Measurements from ENCODE around the gene GREB1.

Gene GREB1

DNA sequence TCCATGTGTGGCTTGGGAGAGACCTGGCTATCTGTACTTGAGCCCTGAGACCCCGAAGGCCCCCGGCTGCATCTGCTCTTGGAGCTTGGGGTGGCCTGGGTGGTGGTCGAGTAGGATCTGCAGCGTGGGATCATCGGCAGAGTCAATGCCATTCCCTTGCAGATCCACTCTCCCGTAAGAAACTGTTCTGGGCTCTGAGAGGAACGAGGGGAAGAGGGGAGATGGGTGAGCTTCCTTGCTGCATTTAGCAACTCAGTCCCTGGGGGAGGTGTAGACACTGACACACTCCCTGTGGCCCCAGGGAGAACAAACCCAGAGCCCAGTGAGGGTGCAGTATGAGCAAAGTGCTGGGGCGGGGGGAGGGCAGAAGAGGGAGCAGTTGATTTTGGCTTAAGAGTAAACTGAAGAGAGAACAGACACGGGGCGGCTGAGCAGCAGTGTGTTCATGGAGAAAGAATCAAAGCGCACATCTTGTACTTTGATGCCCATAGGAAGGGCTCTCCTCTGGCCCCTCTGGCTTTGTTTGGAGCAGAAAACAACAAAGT lies 8.5 kb downstream of the GREB1 start:
- Histone ChIP-seq H3K4me1 (ENCODE audit: control insufficient read depth, low read depth, low read length) (peaks cover 38% of the 10 kb centered on the region), H3K9me3 (ENCODE audit: control insufficient read depth, low read depth, low read length) (no peaks in the 10 kb centered on the region), H3K27ac (ENCODE audit: low read length) (no peak overlapping the region), H3K9ac (ENCODE audit: low read length) (no peak overlapping the region), H3K36me3 (ENCODE audit: control insufficient read depth, low read depth, low read length) (no peaks in the 10 kb centered on the region), H3K4me3 (ENCODE audit: low read length) (no peak overlapping the region), H3K27me3 (ENCODE audit: control insufficient read depth, insufficient read depth, low read length) (no peaks in the 10 kb centered on the region)

DNA sequence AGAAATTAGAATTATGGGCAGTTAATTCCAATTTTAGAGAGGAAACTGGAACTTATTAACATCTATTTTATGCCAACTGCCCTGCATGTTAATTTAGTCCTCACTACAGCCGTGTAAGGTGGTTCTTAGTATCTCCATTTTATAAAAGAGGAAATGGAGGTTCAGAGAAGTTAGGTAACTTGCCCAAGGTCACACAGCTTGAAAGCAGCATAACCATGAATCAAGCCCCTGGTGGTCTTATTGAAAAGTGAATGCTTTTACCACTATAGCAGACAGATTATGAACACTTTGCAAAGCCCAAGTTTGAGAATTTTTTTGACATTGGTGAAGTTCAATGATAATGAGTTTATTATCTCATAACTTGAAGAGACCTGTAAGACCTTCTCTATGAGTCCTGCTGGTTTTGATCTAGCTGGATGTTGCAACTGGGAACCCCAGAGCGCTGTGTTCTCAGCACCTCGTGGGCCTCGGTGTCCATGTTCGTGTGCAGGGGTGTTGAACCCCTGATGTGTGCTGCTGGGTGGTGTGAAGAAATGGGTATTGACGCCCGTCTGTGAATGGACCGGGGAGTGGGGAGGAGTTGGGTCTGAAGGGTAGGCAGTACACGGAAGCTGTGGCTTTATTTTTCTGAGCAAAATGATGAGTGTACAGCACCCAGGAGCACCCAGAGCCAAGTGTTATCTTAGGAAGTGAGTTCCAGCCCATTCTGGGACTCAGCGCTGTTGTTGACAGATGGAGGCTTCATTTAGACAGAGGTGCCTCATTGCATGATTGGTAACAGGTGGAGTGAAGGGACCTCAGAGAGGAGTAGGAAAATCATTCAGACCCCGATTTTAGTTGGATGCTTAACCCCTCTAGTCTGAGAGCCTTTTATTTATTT lies 9.7 kb downstream of the GREB1 start:
- H3K9me3 ChIP-seq (ENCODE audit: control insufficient read depth, low read depth, low read length) = no peaks in the 10 kb centered on the region
- H3K27me3 ChIP-seq (ENCODE audit: control insufficient read depth, insufficient read depth, low read length) = no peaks in the 10 kb centered on the region
- H3K36me3 ChIP-seq (ENCODE audit: control insufficient read depth, low read depth, low read length) = no peaks in the 10 kb centered on the region
- H3K9ac ChIP-seq (ENCODE audit: low read length) = no peak overlapping the region
- peaks cover 39% of the 10 kb centered on the region for H3K4me1 ChIP-seq (ENCODE audit: control insufficient read depth, low read depth, low read length)
- H3K27ac ChIP-seq (ENCODE audit: low read length) = no peak overlapping the region
- no peak overlapping the region for H3K4me3 ChIP-seq (ENCODE audit: low read length)

DNA sequence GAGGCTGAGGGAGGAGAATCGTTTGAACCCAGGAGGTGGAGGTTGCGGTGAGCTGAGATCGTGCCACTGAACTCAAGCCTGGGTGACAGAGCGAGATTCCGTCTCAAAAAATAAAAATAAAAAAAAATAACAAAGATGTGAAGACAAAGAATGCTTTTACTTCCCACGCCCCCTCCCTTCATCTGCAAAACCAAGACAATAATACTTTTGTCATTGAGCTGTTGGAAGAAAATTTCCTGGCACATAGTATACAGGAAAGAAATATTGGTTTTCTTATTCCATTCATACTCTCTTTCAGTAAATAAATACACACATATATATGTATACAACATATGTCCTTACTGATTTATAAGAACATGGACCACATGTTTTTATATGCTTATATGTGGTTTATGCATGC lies 12.2 kb downstream of the GREB1 start:
- Histone ChIP-seq H3K27ac (ENCODE audit: low read length) (no peak overlapping the region), H3K9ac (ENCODE audit: low read length) (no peak overlapping the region), H3K27me3 (ENCODE audit: control insufficient read depth, insufficient read depth, low read length) (no peaks in the 10 kb centered on the region)

DNA sequence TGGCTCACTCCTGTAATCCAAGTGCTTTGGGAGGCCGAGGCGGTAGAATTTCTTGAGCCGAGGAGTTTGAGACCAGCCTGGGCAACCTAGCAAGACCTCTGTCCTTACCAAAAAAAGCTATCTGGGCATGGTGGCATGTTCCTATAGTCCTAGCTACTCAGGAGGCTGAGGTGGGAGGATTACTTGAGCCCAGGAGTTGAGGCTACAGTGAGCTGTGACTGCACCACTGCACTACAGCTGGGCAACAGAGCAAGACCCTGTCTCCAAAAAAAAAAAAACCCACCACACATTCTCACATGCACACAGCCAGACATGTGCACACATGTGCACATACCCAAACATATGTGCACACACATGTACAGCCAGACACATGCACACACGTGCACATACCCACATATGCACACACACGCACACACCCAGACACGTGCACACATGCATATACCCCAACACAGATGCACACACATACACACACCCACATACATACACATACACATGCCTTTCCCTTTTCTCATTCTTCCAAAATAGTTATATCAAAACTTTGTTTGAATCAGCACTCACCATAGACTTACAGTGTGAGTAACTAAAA lies 14.2 kb downstream of the GREB1 start:
- Histone ChIP-seq H3K36me3 (ENCODE audit: control insufficient read depth, low read depth, low read length) (no peaks in the 10 kb centered on the region), H3K9ac (ENCODE audit: low read length) (no peak overlapping the region), H3K27ac (ENCODE audit: low read length) (no peak overlapping the region), H3K4me1 (ENCODE audit: control insufficient read depth, low read depth, low read length) (peaks cover 12% of the 10 kb centered on the region), H3K27me3 (ENCODE audit: control insufficient read depth, insufficient read depth, low read length) (no peaks in the 10 kb centered on the region), H3K9me3 (ENCODE audit: control insufficient read depth, low read depth, low read length) (no peaks in the 10 kb centered on the region), H3K4me3 (ENCODE audit: low read length) (no peak overlapping the region)

More for the DNA sequence above, 12.2 kb downstream of the GREB1 start:
- Histone ChIP-seq H3K4me1 (ENCODE audit: control insufficient read depth, low read depth, low read length) (peaks cover 30% of the 10 kb centered on the region), H3K36me3 (ENCODE audit: control insufficient read depth, low read depth, low read length) (no peaks in the 10 kb centered on the region), H3K9me3 (ENCODE audit: control insufficient read depth, low read depth, low read length) (no peaks in the 10 kb centered on the region), H3K4me3 (ENCODE audit: low read length) (no peak overlapping the region)

GRCh38 chr2:11550302-11550701 lies 16.5 kb downstream of the GREB1 start:
- no peak overlapping the region for H3K4me3 ChIP-seq (ENCODE audit: low read length)
- no peaks in the 10 kb centered on the region for H3K27me3 ChIP-seq (ENCODE audit: control insufficient read depth, insufficient read depth, low read length)
- H3K4me1 ChIP-seq (ENCODE audit: control insufficient read depth, low read depth, low read length) = peaks cover 11% of the 10 kb centered on the region
- no peak overlapping the region for H3K27ac ChIP-seq (ENCODE audit: low read length)
- no peaks in the 10 kb centered on the region for H3K36me3 ChIP-seq (ENCODE audit: control insufficient read depth, low read depth, low read length)
- H3K9ac ChIP-seq (ENCODE audit: low read length) = no peak overlapping the region
- no peaks in the 10 kb centered on the region for H3K9me3 ChIP-seq (ENCODE audit: control insufficient read depth, low read depth, low read length)

- Histone ChIP-seq H3K9ac (ENCODE audit: low read length) (no peak overlapping the region), H3K4me1 (ENCODE audit: control insufficient read depth, low read depth, low read length) (peaks cover 11% of the 10 kb centered on the region), H3K27ac (ENCODE audit: low read length) (no peak overlapping the region), H3K27me3 (ENCODE audit: control insufficient read depth, insufficient read depth, low read length) (no peaks in the 10 kb centered on the region), H3K9me3 (ENCODE audit: control insufficient read depth, low read depth, low read length) (no peaks in the 10 kb centered on the region), H3K36me3 (ENCODE audit: control insufficient read depth, low read depth, low read length) (no peaks in the 10 kb centered on the region), H3K4me3 (ENCODE audit: low read length) (no peak overlapping the region)
Observed at GRCh38 chr2:11550901-11551568, 17.2 kb downstream of the GREB1 start.

DNA sequence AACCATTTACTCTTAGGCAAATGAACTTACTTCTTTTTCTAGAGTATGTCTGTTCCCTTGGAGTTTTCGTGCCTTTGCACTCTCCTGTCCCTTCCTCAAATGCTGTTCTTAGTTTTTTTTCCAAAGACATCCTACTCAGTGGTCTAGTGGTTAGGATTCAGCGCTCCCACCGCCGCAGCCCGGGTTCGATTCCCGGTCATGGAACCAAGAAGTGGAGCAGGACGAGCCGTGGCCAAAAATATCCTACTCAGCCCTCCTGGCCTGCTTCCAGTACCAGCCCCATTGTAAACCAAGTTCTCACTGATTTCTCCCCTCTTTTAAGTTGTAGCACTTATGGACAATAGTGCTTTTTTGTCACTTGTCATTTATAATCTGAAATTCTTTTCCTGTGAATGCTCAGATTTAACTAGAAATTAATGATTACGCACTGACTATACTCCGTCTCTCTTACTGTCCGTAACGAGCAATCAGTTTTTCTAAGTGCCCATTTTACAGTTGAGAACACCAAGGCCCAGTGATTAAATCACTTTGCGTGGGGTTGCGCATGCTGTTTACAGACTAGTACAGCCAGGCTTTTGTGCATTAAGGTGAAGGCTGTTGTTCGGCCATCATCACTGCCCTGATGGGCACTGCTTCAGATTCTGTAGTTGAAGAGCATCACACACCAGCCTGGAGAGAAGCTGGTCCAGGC lies 17.9 kb downstream of the GREB1 start:
- Histone ChIP-seq H3K9ac (ENCODE audit: low read length) (no peak overlapping the region), H3K4me1 (ENCODE audit: control insufficient read depth, low read depth, low read length) (peaks cover 11% of the 10 kb centered on the region), H3K4me3 (ENCODE audit: low read length) (no peak overlapping the region), H3K27me3 (ENCODE audit: control insufficient read depth, insufficient read depth, low read length) (no peaks in the 10 kb centered on the region), H3K36me3 (ENCODE audit: control insufficient read depth, low read depth, low read length) (no peaks in the 10 kb centered on the region), H3K27ac (ENCODE audit: low read length) (no peak overlapping the region), H3K9me3 (ENCODE audit: control insufficient read depth, low read depth, low read length) (no peaks in the 10 kb centered on the region)

GRCh38 chr2:11552260-11552638 lies 18.4 kb downstream of the GREB1 start:
- Histone ChIP-seq H3K9ac (ENCODE audit: low read length) (no peak overlapping the region), H3K36me3 (ENCODE audit: control insufficient read depth, low read depth, low read length) (no peaks in the 10 kb centered on the region), H3K9me3 (ENCODE audit: control insufficient read depth, low read depth, low read length) (no peaks in the 10 kb centered on the region), H3K27ac (ENCODE audit: low read length) (no peak overlapping the region), H3K27me3 (ENCODE audit: control insufficient read depth, insufficient read depth, low read length) (no peaks in the 10 kb centered on the region), H3K4me1 (ENCODE audit: control insufficient read depth, low read depth, low read length) (peaks cover 11% of the 10 kb centered on the region), H3K4me3 (ENCODE audit: low read length) (no peak overlapping the region)

DNA sequence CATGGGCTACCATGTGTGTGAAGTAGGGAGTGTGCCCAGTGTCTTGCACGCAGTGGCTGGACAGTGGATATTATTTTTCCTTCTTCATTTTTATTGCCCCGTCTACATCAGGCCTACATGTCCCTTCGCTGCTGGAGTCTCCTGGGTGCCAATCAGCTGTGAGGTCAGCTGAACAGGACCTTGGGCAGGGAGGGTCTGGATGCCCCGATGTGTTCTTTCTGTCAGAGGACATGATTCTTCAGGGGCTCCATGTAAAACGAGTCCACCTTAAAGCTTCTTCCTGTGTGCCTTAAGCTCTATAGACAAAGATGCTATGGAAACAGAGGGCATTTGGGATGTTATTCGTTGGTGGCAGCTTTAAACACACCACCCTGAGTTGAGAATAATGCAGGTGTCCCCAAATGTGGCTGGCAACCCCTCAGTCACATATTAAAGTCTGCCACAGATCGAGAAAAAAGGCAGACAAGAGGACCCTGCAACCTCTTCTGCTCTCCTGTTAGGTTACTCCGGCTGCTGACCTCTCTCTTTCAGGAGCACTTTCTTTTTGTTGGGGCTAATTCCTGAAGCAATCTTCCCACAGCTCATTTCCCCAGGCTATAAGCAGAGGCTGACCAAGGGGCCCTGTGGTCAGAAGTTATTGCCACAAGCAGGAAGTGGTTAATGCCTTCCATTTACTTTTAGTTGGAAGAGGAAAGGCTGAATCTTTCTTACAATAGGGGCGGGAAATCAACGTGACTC lies 20.0 kb downstream of the GREB1 start:
- H3K9ac ChIP-seq (ENCODE audit: low read length) = no peak overlapping the region

GRCh38 chr2:11554399-11554716 lies 20.5 kb downstream of the GREB1 start:
- H3K9ac ChIP-seq (ENCODE audit: low read length) = no peak overlapping the region
- H3K4me1 ChIP-seq (ENCODE audit: control insufficient read depth, low read depth, low read length) = peaks cover 12% of the 10 kb centered on the region
- H3K27ac ChIP-seq (ENCODE audit: low read length) = no peak overlapping the region
- no peaks in the 10 kb centered on the region for H3K27me3 ChIP-seq (ENCODE audit: control insufficient read depth, insufficient read depth, low read length)
- no peaks in the 10 kb centered on the region for H3K9me3 ChIP-seq (ENCODE audit: control insufficient read depth, low read depth, low read length)
- no peaks in the 10 kb centered on the region for H3K36me3 ChIP-seq (ENCODE audit: control insufficient read depth, low read depth, low read length)
- H3K4me3 ChIP-seq (ENCODE audit: low read length) = no peak overlapping the region

More for the DNA sequence above, 20.0 kb downstream of the GREB1 start:
- peaks cover 13% of the 10 kb centered on the region for H3K4me1 ChIP-seq (ENCODE audit: control insufficient read depth, low read depth, low read length)
- H3K9me3 ChIP-seq (ENCODE audit: control insufficient read depth, low read depth, low read length) = no peaks in the 10 kb centered on the region
- H3K4me3 ChIP-seq (ENCODE audit: low read length) = no peak overlapping the region
- no peak overlapping the region for H3K27ac ChIP-seq (ENCODE audit: low read length)
- H3K36me3 ChIP-seq (ENCODE audit: control insufficient read depth, low read depth, low read length) = no peaks in the 10 kb centered on the region
- no peaks in the 10 kb centered on the region for H3K27me3 ChIP-seq (ENCODE audit: control insufficient read depth, insufficient read depth, low read length)

All from iPS-18a (cell line).